Retinal pigment epithelial cell (primary cell): Measurements from ENCODE around the gene RUNDC3A.
"Not testable (repeated sequence)": the region's sequence is repeated elsewhere in the genome, so short reads cannot be mapped to it uniquely, and the experiment has no call there.

Source experiments
- DNase-seq: peaks from one replicate; pipeline ENCODE4 v3.0.0-alpha.2; 2010; ENCODE audit warnings: low read depth
- H3K4me3 ChIP-seq: 2 replicates; pipeline ENCODE4 v1.5.1; 2011; ENCODE audit warnings: mild to moderate bottlenecking, low read length, control low read depth, moderate library complexity
- TF ChIP-seq, protein P1 (sequence below): conservative IDR thresholded peaks from 2 replicates; pipeline ENCODE4 v1.5.1; 2011; ENCODE audit warnings: low read depth, low read length, control low read depth, inconsistent platforms

Gene RUNDC3A

DNA sequence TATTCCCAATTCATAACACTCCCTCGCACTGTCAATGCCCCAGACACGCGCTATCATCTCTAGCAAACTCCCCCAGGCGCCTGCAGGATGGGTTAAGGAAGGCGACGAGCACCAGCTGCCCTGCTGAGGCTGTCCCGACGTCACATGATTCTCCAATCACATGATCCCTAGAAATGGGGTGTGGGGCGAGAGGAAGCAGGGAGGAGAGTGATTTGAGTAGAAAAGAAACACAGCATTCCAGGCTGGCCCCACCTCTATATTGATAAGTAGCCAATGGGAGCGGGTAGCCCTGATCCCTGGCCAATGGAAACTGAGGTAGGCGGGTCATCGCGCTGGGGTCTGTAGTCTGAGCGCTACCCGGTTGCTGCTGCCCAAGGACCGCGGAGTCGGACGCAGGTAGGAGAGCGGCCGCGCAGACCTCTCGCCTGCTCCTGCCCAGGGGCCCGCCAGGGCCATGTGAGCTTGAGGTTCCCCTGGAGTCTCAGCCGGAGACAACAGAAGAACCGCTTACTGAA, 36.6 kb downstream of the RUNDC3A start, which contains the start of gene GRN:
Gene GRN, plus strand, starts transcription at position 364 of the 515 bp plus-strand sequence. CDS start 3,863 bp downstream, outside the sequence.
- DNase-seq: peak; percentile 98
- TF ChIP-seq, protein P1, sequence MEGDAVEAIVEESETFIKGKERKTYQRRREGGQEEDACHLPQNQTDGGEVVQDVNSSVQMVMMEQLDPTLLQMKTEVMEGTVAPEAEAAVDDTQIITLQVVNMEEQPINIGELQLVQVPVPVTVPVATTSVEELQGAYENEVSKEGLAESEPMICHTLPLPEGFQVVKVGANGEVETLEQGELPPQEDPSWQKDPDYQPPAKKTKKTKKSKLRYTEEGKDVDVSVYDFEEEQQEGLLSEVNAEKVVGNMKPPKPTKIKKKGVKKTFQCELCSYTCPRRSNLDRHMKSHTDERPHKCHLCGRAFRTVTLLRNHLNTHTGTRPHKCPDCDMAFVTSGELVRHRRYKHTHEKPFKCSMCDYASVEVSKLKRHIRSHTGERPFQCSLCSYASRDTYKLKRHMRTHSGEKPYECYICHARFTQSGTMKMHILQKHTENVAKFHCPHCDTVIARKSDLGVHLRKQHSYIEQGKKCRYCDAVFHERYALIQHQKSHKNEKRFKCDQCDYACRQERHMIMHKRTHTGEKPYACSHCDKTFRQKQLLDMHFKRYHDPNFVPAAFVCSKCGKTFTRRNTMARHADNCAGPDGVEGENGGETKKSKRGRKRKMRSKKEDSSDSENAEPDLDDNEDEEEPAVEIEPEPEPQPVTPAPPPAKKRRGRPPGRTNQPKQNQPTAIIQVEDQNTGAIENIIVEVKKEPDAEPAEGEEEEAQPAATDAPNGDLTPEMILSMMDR: no peak
- peak within 1 kb of the TSS; percentile 99 for H3K4me3 ChIP-seq

DNA sequence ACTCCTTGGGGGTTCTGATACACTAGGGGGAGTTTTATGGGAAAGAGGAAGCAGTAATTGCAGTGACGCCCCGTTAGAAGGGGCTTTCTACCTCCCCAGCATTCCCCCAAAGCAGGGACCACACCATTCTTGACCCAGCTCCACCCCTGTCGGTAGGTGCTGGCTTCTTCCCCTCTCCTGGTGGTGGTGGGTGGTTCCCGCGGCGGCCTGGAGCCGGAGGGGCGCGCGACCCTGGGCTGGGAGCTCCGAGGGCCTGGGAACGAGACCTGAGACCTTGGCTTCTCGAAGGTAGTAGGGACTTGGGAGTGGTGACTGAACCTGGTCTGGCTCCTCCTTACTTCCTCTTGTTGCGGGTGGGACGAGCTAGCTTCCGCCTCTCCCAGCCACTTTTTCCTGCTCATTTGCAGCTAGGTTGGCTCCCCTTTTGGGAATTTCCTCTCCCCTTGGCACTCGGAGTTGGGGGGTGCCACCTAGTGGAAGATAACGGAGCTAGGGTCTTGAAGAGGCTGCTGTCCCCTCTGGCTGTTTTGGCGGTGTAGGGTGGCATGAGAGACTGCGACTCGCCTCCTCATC, 37.1 kb downstream of the RUNDC3A start:
- TF ChIP-seq, protein P1: peak; percentile 75
- H3K4me3 ChIP-seq: peak overlapping the region; percentile 99
- peak; percentile 39 for DNase-seq

DNA sequence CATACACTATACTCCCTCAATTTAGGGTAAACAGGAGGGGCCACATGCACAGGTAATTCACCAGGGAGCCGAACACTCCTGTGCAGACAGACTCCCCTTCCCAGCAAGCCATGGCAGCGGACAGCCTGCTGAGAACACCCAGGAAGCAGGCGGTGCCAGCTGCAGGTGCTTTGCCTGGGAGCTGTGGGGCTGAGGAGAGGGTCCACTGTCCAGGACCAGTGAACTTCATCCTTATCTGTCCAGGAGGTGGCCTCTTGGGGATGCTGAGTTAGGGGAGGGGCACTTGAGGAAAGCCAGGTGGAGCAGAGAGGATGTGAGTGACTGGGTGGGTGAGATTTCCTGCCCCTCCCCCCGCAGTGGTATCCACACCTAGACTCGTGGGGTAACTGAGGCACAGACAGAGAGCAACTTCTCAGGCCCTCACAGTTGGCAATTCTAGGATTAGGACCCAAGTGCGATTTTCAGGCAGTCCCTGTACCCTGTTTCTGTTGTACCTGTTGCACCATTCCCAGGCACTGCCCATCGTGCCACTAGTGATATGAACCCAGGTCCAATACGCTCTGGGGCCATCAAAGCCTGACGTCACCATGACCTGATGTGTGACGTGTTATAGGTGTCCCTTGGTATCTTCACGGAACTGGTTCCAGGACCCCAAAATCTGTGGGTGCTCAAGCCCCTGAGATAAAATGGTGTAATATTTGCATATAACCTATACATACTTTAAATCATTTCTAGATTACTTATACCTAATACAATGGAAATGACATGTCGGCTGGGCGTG, 37.9 kb downstream of the RUNDC3A start:
- H3K4me3 ChIP-seq: peak overlapping the region; percentile 99
- TF ChIP-seq, protein P1: no peak
- no peak for DNase-seq

DNA sequence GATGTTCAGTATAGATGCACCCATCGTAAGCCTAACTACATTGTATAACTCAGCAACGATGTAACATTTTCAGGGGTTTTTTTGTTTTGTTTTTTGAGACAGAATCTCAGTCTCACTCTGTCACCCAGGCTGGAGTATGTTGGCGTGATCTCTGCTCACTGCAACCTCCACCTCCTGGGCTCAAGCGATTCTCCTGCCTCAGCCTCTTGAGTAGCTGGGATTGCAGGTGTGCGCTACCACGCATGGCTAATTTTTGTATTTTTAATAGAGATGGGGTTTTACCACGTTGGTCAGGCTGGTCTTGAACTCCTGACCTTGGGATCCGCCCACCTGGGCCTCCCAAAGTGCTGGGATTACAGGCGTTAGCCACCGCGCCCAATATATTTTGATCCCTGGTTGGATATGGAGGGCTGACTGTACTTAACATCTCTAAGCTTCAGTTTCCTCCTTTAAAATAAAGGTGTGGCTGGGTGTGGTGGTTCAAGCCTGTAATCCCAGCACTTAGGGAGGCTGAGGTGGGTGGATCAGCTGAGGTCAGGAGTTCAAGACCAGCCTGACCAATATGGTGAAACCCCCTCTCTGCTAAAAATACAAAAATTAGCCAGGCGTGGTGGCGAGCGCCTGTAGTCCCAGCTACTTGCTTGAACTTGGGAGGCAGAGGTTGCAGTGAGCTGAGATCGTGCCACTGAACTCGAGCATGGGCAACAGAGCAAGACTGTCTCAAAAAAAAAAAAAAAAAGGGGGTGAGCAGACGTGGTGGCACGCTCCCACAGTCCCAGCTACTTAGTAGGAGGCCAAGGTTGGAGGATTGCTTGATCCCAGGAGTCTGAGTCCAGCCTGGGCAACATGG, 39.0 kb downstream of the RUNDC3A start:
- DNase-seq, H3K4me3 ChIP-seq: not testable (repeated sequence)

DNA sequence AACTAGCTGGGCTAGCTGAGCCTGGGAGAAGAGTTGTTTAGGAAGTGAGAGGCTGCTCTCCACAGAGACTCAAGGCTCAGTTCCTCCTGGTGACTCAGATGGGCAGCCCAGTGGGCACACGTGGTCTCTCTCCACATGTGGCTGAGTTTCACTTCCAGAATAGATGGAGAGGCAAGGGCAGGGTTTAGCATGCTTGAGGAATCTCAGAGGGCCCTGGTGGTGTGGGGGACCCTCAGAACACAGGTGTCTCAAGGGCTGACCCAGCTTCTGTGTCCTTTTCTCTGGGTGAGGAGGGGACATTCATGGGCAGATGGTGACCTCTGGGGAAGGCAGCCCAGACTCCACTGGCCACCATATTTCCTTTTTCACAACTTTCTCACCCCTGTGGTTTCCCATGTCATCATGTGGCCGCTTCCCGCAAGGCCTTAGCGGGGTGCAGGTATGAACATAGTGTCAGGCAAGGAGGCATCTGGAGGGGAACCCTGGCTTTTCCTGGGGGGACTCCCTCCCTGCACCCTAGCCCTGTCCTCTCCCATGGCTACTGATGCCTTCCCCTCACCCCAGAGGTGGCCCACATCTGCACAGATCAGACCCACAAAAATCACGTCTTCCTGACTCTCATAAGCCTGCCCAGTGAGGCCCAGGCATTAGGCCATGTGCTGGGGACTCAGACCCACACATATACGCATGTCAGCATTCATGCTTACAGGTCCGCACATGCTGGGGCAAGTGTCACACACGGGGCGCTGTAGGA, 40.0 kb downstream of the RUNDC3A start:
- DNase-seq: no peak
- H3K4me3 ChIP-seq: no peak overlapping the region
- TF ChIP-seq, protein P1: no peak

DNA sequence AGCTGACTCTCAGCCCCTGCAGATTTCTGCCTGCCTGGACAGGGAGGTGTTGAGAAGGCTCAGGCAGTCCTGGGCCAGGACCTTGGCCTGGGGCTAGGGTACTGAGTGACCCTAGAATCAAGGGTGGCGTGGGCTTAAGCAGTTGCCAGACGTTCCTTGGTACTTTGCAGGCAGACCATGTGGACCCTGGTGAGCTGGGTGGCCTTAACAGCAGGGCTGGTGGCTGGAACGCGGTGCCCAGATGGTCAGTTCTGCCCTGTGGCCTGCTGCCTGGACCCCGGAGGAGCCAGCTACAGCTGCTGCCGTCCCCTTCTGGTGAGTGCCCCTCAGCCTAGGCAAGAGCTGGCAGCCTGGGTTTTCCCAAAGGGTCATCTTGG, 40.6 kb downstream of the RUNDC3A start:
- DNase-seq: no peak
- H3K4me3 ChIP-seq: no peak overlapping the region
- TF ChIP-seq, protein P1: no peak

DNA sequence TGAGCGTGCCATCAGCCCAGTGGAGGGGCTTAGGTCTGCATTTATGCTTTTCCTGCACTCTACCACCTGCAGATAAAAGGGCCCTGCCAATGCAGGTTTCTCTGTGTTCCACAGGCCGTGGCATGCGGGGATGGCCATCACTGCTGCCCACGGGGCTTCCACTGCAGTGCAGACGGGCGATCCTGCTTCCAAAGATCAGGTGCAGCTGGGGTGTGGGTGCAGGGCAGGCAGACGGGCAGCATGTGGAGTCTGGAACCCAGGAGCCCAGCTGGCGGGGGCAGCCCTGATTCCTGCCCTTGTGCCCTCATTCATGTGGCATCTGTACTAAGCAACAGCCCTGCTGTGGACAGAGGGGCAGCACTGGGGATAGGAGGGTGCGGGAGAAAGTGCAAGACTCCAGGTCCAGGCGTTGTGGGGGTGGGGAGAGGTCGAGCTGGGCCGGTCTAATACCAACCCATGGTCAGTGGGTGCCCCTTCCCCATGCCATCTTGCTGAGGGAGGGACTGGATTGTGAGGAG, 41.2 kb downstream of the RUNDC3A start:
- no peak overlapping the region for H3K4me3 ChIP-seq
- no peak for DNase-seq
- TF ChIP-seq, protein P1: no peak
